Measurements from ENCODE around the gene TRIOBP.
A peak's percentile ranks its signal among the peaks of the same experiment; 100 is the strongest.

TRIOBP gene

GRCh38 chr22:37807410-37808293, 110.8 kb downstream of the TRIOBP start, which contains the start of gene GCAT:
Gene GCAT, plus strand, starts transcription at chr22:37807934. Its CDS starts 34 bp downstream, at chr22:37807968.
- peak; percentile 72 for DNase-seq

- no peak for DNase-seq
Observed at GRCh38 chr22:37808294-37808657, 111.4 kb downstream of the TRIOBP start.

GRCh38 chr22:37809672-37810333, 113.0 kb downstream of the TRIOBP start:
- DNase-seq = no peak

- no peak for DNase-seq
Observed at GRCh38 chr22:37811867-37812266, 115.0 kb downstream of the TRIOBP start.

GRCh38 chr22:37812869-37813678, 116.2 kb downstream of the TRIOBP start:
- DNase-seq = no peak

GRCh38 chr22:37815593-37815992, 118.7 kb downstream of the TRIOBP start:
- DNase-seq = no peak

GRCh38 chr22:37816543-37817180, 119.8 kb downstream of the TRIOBP start:
- DNase-seq = no peak

- peak; percentile 66 for DNase-seq
Observed at GRCh38 chr22:37817705-37818408, 121.0 kb downstream of the TRIOBP start.

GRCh38 chr22:37818409-37819104, 121.7 kb downstream of the TRIOBP start:
- DNase-seq = peak; percentile 57

- DNase-seq = no peak
Observed at GRCh38 chr22:37819105-37819433, 122.2 kb downstream of the TRIOBP start.

- DNase-seq = no peak
Observed at GRCh38 chr22:37820350-37820749, 123.5 kb downstream of the TRIOBP start.

GRCh38 chr22:37822079-37822833, 125.4 kb downstream of the TRIOBP start:
- DNase-seq = no peak

GRCh38 chr22:37823134-37823985, 126.5 kb downstream of the TRIOBP start, which contains the start of gene GALR3:
Gene GALR3, plus strand, starts transcription at chr22:37823382. Its CDS starts 25 bp downstream, at chr22:37823407.
- DNase-seq = no peak

- DNase-seq = no peak
Observed at GRCh38 chr22:37824674-37825641, 128.1 kb downstream of the TRIOBP start.

Measured in central memory CD4-positive, alpha-beta T cell (primary cell).